GM12865 (cell line): ENCODE results near the gene CTR9.
A peak's percentile ranks its signal among the peaks of the same experiment; 100 is the strongest.

Experiments used
- DNase-seq: peaks from one replicate; pipeline ENCODE4 v3.0.0; 2010; ENCODE audit warnings: low read depth
- H3K4me3 ChIP-seq: 2 replicates; pipeline ENCODE4 v1.5.1; 2011; ENCODE audit warnings: mild to moderate bottlenecking, low read depth, low read length, control low read depth
- TF ChIP-seq, protein P1 (sequence below): IDR thresholded peaks from 2 replicates; pipeline ENCODE4 v1.5.1; 2011; ENCODE audit warnings: low read length, control low read depth, low read depth, inconsistent platforms; ENCODE audit not compliant: insufficient read depth; ENCODE audit errors: missing control alignments

Gene CTR9

DNA sequence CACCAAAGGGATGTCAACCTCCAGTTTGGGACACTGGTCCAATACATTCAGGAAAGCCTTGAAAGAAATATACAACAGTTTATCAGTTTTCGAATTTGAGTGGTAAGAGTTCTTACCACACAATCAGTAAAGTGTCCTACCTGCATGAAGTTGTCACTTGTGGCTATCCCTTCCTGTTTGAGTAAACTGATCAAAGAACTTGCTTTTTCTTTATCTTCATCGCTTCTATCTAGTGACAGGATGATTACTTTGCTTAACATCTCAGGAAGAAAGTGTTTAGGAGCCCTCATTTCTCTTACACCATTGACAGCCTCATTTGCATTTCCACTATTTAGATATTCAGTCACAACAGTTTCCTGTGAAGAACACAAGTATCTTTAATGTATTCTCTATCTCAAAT lies 49.2 kb downstream of the CTR9 start:
- TF ChIP-seq, protein P1, sequence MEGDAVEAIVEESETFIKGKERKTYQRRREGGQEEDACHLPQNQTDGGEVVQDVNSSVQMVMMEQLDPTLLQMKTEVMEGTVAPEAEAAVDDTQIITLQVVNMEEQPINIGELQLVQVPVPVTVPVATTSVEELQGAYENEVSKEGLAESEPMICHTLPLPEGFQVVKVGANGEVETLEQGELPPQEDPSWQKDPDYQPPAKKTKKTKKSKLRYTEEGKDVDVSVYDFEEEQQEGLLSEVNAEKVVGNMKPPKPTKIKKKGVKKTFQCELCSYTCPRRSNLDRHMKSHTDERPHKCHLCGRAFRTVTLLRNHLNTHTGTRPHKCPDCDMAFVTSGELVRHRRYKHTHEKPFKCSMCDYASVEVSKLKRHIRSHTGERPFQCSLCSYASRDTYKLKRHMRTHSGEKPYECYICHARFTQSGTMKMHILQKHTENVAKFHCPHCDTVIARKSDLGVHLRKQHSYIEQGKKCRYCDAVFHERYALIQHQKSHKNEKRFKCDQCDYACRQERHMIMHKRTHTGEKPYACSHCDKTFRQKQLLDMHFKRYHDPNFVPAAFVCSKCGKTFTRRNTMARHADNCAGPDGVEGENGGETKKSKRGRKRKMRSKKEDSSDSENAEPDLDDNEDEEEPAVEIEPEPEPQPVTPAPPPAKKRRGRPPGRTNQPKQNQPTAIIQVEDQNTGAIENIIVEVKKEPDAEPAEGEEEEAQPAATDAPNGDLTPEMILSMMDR = no peak
- no peak overlapping the region for H3K4me3 ChIP-seq

DNA sequence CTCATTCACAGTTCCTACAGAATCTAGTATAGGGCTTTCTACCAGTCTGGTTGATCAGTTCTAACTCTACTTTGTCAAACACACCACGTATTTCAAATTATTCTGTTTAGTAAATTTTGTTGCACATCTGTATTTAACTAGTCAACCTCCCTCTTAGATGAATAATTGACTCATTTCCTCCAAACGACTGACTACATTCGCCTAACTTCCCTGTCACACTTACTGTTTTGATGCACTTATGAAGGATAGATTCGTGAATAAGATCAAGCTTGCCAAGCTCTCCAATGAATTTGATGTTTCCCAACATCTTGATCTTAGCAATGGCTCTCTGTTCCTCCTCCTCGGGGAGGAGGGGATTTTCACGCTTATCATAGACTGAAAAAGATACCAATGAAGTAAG lies 52.6 kb downstream of the CTR9 start:
- no peak overlapping the region for H3K4me3 ChIP-seq
- TF ChIP-seq, protein P1 = no peak
- DNase-seq = no peak

More for the DNA sequence above, 49.2 kb downstream of the CTR9 start:
- DNase-seq = no peak

DNA sequence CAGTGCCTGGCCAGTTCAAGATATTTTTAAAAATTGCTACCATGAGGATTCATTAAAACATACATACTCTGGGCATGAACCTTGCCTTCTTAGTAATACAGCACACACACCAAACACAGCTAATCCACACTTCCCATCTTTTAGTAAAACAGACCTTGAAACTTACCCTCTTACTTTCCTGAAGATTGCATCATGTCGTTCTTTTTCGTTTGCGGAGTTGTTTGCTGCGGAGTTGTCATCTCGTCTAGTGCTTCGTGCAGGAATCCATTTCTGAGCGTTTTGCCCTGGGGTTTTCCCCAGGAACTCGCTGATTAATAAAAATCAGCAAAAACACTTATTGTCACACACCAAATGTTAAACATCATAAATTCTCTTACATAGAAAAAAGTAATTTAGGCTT lies 54.7 kb downstream of the CTR9 start:
- H3K4me3 ChIP-seq = no peak overlapping the region
- TF ChIP-seq, protein P1 = no peak

DNA sequence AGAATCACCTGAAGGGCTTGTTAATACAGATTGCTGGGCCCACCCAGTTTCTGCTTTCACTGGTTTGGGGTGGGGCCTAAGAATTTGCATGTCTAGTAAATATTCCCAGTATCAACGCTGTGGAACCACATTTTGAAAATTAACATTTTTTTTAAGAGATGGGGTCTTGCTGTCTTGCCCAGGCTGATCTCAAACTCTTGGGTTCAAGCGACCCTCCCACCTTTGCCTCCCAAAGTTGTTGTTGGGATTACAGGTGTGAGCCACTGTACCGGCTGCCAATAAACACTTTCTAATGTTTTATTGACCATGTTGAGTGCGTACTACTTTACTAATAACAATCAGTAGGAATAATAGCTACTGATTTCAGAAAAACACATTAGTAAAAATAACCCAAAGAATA lies 55.2 kb downstream of the CTR9 start:
- TF ChIP-seq, protein P1 = no peak
- no peak for DNase-seq
- H3K4me3 ChIP-seq = no peak overlapping the region; the same call in 1 of the 2 replicates

More for the DNA sequence above, 54.7 kb downstream of the CTR9 start:
- DNase-seq = no peak

DNA sequence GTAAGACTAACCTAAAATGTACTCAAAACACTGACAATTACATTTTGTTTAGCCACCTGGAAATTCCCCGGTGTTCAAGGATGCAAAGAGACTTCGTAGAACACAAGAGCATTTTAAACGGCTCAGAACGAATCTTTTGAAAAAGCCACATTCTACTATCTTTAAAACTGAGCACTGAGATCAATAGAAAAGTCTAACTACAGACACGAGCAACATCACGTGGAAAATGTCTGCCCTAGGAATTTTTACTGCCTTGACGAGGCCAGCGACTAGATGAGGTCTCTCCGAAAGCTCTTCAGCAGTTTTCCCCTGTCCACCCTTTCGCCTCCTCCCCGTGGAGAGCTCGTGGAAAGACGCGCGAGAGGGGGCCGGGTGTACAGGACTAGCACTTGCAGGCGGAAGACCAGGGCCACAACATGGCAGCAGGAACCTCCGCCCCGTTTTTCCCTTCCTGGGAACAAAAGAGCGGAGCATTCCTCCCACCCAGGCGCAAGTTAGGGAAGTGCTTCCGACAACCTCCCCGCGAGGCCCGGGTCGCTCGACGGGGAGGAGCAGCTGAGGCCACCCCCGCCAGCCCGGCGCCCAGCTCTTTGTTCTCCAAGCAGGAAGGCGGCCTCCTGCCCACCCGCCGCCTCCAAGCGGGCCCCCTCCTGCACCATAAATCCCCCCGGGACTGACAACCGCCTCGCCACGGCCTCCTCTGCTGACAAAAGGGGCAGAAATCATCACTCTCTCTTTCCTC lies 56.6 kb downstream of the CTR9 start:
- DNase-seq = peak; percentile 62
- TF ChIP-seq, protein P1 = no peak
- peak overlapping the region; percentile 81 for H3K4me3 ChIP-seq

DNA sequence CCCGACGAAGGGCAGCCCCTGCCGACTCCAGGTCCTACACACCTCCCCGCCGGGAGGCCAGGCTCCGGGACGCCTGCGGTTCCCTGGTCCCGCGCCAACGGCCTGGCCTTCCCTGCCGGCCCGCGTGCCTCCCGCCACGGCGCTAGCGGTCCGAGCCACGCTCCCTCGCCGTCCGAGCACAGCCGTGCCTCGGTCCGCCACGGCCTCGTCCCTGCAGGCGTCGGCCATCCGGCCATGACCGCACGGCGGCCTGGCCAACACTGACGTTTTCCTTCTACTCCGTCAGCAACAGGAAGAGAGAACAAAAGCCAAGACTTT lies 57.1 kb downstream of the CTR9 start:
- TF ChIP-seq, protein P1 = no peak
- DNase-seq = no peak
- peak overlapping the region; percentile 81 for H3K4me3 ChIP-seq
